HFFc6 (cell line): Measurements from ENCODE around the gene SOX10. TPM values are rescaled to one million over a fixed set of nuclear protein-coding genes. Genes with fewer than 3 reads are reported as not detected.
A peak's percentile ranks its signal among the peaks of the same experiment; 100 is the strongest.

Experiments
- DNase-seq: peaks from one replicate; pipeline ENCODE4 v3.0.0-alpha.2; 2018
- H3K27ac Mint-ChIP-seq: 2 replicates; pipeline ENCODE4 v1.8.0; 2020; ENCODE audit warnings: mild to moderate bottlenecking, mixed read lengths
- H3K27me3 Mint-ChIP-seq: 2 replicates; pipeline ENCODE4 v1.8.0; 2021; ENCODE audit warnings: mild to moderate bottlenecking, moderate library complexity, mixed read lengths; ENCODE audit not compliant: insufficient read depth
- H3K36me3 Mint-ChIP-seq: 2 replicates; pipeline ENCODE4 v1.8.0; 2021; ENCODE audit warnings: low read depth, mixed read lengths
- H3K4me1 Mint-ChIP-seq: 2 replicates; pipeline ENCODE4 v1.8.0; 2020; ENCODE audit warnings: low read depth, mixed read lengths
- H3K4me3 Mint-ChIP-seq: 2 replicates; pipeline ENCODE4 v1.8.0; 2020; ENCODE audit warnings: mild to moderate bottlenecking, moderate library complexity, mixed read lengths
- H3K9me3 Mint-ChIP-seq: 2 replicates; pipeline ENCODE4 v1.8.0; 2020; ENCODE audit warnings: mild to moderate bottlenecking, mixed read lengths
- total RNA-seq, 6 experiments: library from RNA; stranded (reverse); fragmentation: NEBNext Ultra II Directional; extraction: Animal tissue kit (Norgen Biotek cat#: 25700); gene quantifications; 2 replicates in 1 of 6; 3 replicates in 5 of 6; pipeline ENCODE4 v1.2.3, GENCODE V29; 2021
- TF ChIP-seq, protein P1 (sequence below): fragments of 200-600 bp; sonication (generic); IDR thresholded peaks from 2 replicates; pipeline ENCODE4 v1.5.0; 2021; ENCODE audit warnings: antibody characterized with exemption, mild to moderate bottlenecking

The SOX10 gene
- total RNA-seq, 6 experiments from 2014 or later: not detected

DNA sequence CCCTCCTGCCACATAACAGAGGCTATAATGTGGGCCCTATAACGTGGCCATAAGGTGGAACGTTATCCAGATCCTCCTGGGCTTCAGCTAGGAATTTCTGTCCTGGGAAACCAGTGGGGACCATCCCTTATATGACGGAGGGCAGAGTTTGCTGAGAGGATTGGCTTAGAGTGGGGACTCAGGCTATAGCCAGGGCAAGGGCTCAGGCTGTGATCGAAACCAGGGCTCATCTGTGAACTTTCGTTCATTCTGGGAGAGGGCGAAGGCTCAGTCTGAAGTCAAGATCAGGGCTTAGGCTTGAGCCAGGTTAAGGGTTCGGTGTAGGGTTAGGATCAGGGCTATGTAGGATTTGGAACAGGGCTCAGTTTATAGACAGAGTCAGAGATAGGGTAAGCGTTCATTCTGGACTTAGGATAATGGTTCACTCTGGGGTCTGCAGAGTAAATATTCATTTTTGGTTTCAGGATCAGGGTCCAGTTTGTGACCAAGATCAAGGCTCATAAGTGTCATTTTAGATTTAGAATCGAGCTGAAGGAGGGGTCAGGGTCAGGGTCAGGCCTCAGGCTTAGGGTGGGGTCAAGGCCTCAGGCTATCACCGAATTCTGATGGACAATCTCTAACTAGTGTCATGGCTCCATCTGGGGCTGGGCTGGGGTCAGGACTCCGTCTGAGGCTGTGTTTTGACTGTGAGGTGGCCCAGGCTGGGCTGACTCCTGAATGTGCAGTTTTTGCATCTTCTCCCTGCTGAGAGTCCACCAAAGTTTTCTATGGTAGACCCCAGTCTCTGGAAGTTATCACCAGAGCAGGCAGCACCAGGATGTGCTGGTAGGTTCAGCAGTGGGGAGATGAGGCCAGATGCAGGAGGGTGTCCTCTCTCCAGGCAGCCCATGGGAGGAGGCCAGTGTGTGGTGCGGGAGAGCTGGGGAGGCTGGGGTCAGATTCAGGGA is 33.9 kb upstream of the SOX10 start:
- H3K9me3 Mint-ChIP-seq: no peaks in the 10 kb centered on the region
- no peak overlapping the region for H3K27ac Mint-ChIP-seq
- DNase-seq: no peak
- TF ChIP-seq, protein P1, sequence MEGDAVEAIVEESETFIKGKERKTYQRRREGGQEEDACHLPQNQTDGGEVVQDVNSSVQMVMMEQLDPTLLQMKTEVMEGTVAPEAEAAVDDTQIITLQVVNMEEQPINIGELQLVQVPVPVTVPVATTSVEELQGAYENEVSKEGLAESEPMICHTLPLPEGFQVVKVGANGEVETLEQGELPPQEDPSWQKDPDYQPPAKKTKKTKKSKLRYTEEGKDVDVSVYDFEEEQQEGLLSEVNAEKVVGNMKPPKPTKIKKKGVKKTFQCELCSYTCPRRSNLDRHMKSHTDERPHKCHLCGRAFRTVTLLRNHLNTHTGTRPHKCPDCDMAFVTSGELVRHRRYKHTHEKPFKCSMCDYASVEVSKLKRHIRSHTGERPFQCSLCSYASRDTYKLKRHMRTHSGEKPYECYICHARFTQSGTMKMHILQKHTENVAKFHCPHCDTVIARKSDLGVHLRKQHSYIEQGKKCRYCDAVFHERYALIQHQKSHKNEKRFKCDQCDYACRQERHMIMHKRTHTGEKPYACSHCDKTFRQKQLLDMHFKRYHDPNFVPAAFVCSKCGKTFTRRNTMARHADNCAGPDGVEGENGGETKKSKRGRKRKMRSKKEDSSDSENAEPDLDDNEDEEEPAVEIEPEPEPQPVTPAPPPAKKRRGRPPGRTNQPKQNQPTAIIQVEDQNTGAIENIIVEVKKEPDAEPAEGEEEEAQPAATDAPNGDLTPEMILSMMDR: no peak
- H3K4me3 Mint-ChIP-seq: no peak overlapping the region
- H3K4me1 Mint-ChIP-seq: peaks cover 6% of the 10 kb centered on the region
- H3K36me3 Mint-ChIP-seq: no peaks in the 10 kb centered on the region
- peaks cover 18% of the 10 kb centered on the region for H3K27me3 Mint-ChIP-seq

GRCh38 chr22:38017272-38017920 is 33.0 kb upstream of the SOX10 start:
- H3K27ac Mint-ChIP-seq: no peak overlapping the region

GRCh38 chr22:38016182-38017151 is 32.1 kb upstream of the SOX10 start:
- Mint-ChIP-seq H3K4me1 (peaks cover 16% of the 10 kb centered on the region), H3K27ac (no peak overlapping the region), H3K27me3 (peaks cover 13% of the 10 kb centered on the region), H3K4me3 (no peak overlapping the region), H3K36me3 (no peaks in the 10 kb centered on the region), H3K9me3 (no peaks in the 10 kb centered on the region)
- TF ChIP-seq, protein P1: no peak
- no peak for DNase-seq

More at GRCh38 chr22:38017272-38017920, 33.0 kb upstream of the SOX10 start:
- Mint-ChIP-seq H3K4me1 (peaks cover 15% of the 10 kb centered on the region), H3K27me3 (peaks cover 16% of the 10 kb centered on the region), H3K9me3 (no peaks in the 10 kb centered on the region), H3K36me3 (no peaks in the 10 kb centered on the region), H3K4me3 (no peak overlapping the region)
- peak; percentile 8 for DNase-seq
- TF ChIP-seq, protein P1: no peak

GRCh38 chr22:38014083-38014482 is 29.7 kb upstream of the SOX10 start:
- DNase-seq: no peak
- Mint-ChIP-seq H3K4me3 (no peak overlapping the region), H3K4me1 (peaks cover 16% of the 10 kb centered on the region), H3K9me3 (no peaks in the 10 kb centered on the region), H3K27ac (no peak overlapping the region), H3K27me3 (peaks cover 10% of the 10 kb centered on the region), H3K36me3 (no peaks in the 10 kb centered on the region)
- TF ChIP-seq, protein P1: no peak

GRCh38 chr22:38012604-38013072 is 28.3 kb upstream of the SOX10 start:
- no peak overlapping the region for H3K27ac Mint-ChIP-seq
- no peaks in the 10 kb centered on the region for H3K36me3 Mint-ChIP-seq
- TF ChIP-seq, protein P1: no peak
- H3K9me3 Mint-ChIP-seq: no peaks in the 10 kb centered on the region
- DNase-seq: no peak
- H3K27me3 Mint-ChIP-seq: peaks cover 6% of the 10 kb centered on the region
- no peak overlapping the region for H3K4me3 Mint-ChIP-seq
- peaks cover 15% of the 10 kb centered on the region for H3K4me1 Mint-ChIP-seq
